Activated CD4-positive, alpha-beta T cell treated with anti-CD3 and anti-CD28 coated beads, Interleukin-2, amount 50 U/mL, for 4 hours (primary cell): ENCODE results near the gene KRIT1.
"Not testable (repeated sequence)": the region's sequence is repeated elsewhere in the genome, so short reads cannot be mapped to it uniquely, and the experiment has no call there.

Experiments used
- DNase-seq, 2 experiments: peaks; one replicate each; pipeline ENCODE4 v3.0.0-alpha.2; 2020

The KRIT1 gene

GRCh38 chr7:92245487-92246359 is at the start of gene KRIT1, which contains the start of gene ANKIB1:
KRIT1 (minus strand) TSS chr7:92245914; CDS start chr7:92242135, 3,779 bp downstream.
ANKIB1 (plus strand) TSS chr7:92245974; CDS start chr7:92294979, 49,005 bp downstream.
- peak; percentile 79 to 83 for DNase-seq

GRCh38 chr7:92295391-92295790 is 49.7 kb upstream of the KRIT1 start:
- DNase-seq: no peak

GRCh38 chr7:92293896-92294590 is 48.3 kb upstream of the KRIT1 start:
- no peak for DNase-seq

GRCh38 chr7:92292981-92293380 is 47.3 kb upstream of the KRIT1 start:
- no peak for DNase-seq

GRCh38 chr7:92289321-92289720 is 43.6 kb upstream of the KRIT1 start:
- DNase-seq: no peak

GRCh38 chr7:92282930-92283329 is 37.2 kb upstream of the KRIT1 start:
- no peak for DNase-seq

- DNase-seq: no peak
Measured at GRCh38 chr7:92282221-92282814, 36.6 kb upstream of the KRIT1 start.

- no peak for DNase-seq
Measured at GRCh38 chr7:92281031-92281430, 35.3 kb upstream of the KRIT1 start.

- no peak for DNase-seq
Measured at GRCh38 chr7:92279396-92280031, 33.8 kb upstream of the KRIT1 start.

- DNase-seq: no peak
Measured at GRCh38 chr7:92276460-92276864, 30.7 kb upstream of the KRIT1 start.

GRCh38 chr7:92275327-92275726 is 29.6 kb upstream of the KRIT1 start:
- no peak for DNase-seq

- no peak for DNase-seq
Measured at GRCh38 chr7:92268921-92269320, 23.2 kb upstream of the KRIT1 start.

- no peak for DNase-seq
Measured at GRCh38 chr7:92266415-92267241, 20.9 kb upstream of the KRIT1 start.

- no peak for DNase-seq
Measured at GRCh38 chr7:92260248-92260781, 14.6 kb upstream of the KRIT1 start.

GRCh38 chr7:92259610-92260247 is 14.0 kb upstream of the KRIT1 start:
- DNase-seq: no peak

GRCh38 chr7:92259062-92259461 is 13.3 kb upstream of the KRIT1 start:
- DNase-seq: no peak

GRCh38 chr7:92255308-92255707 is 9.6 kb upstream of the KRIT1 start:
- no peak for DNase-seq

- not testable (repeated sequence) for DNase-seq
Measured at GRCh38 chr7:92254800-92255199, 9.1 kb upstream of the KRIT1 start.

GRCh38 chr7:92253251-92253650 is 7.5 kb upstream of the KRIT1 start:
- DNase-seq: no peak

GRCh38 chr7:92251181-92251580 is 5.5 kb upstream of the KRIT1 start:
- DNase-seq: no peak

GRCh38 chr7:92250603-92251002 is 4.9 kb upstream of the KRIT1 start:
- DNase-seq: no peak
